ENCODE data around the gene NEAT1. TPM values are rescaled to one million over a fixed set of nuclear protein-coding genes. Genes with fewer than 3 reads are reported as not detected.

NEAT1 gene
- polyA plus RNA-seq, 2 donors = 536 to 1,203 TPM

Other genes with a start within 250 kb of the NEAT1 start
- 100 to 1,000 TPM; 323 to 450 TPM for gene CAPN1, start 240.9 kb upstream of the NEAT1 start, polyA plus RNA-seq
- 1 to 10 TPM; 8.5 to 9.2 TPM for gene POLA2, start 160.8 kb upstream of the NEAT1 start, polyA plus RNA-seq
- gene CDC42EP2, start 107.9 kb upstream of the NEAT1 start, polyA plus RNA-seq = 1 to 10 TPM; 4.4 to 4.7 TPM
- gene DPF2, start 88.9 kb upstream of the NEAT1 start, polyA plus RNA-seq = 10 to 100 TPM; 12.2 to 17.4 TPM
- under 1 TPM; 0.10 to 0.16 TPM for gene TIGD3, start 68.0 kb upstream of the NEAT1 start, polyA plus RNA-seq
- 1 to 10 TPM; 2.4 to 6.0 TPM for gene SLC25A45, start 40.2 kb upstream of the NEAT1 start, polyA plus RNA-seq
- 10 to 100 TPM; 25.2 to 27.8 TPM for gene FRMD8, start 36.2 kb upstream of the NEAT1 start, polyA plus RNA-seq
- 1,000 to 10,000 TPM in 1 of 2 donors, 10 to 100 TPM in 1; 94.9 to 1,950 TPM for gene MALAT1, start 76.2 kb downstream of the NEAT1 start, polyA plus RNA-seq
- gene SCYL1, start 102.3 kb downstream of the NEAT1 start, polyA plus RNA-seq = 10 to 100 TPM; 41.8 to 52.4 TPM
- gene LTBP3, start 135.6 kb downstream of the NEAT1 start, polyA plus RNA-seq = 10 to 100 TPM; 32.8 to 36.4 TPM
- gene ZNRD2, start 147.7 kb downstream of the NEAT1 start, polyA plus RNA-seq = 10 to 100 TPM; 38.9 to 52.1 TPM
- 10 to 100 TPM; 27.9 to 36.5 TPM for gene FAM89B, start 149.7 kb downstream of the NEAT1 start, polyA plus RNA-seq
- 10 to 100 TPM; 54.4 to 61.6 TPM for gene EHBP1L1, start 153.3 kb downstream of the NEAT1 start, polyA plus RNA-seq
- 10 to 100 TPM; 18.4 to 19.8 TPM for gene KCNK7, start 173.0 kb downstream of the NEAT1 start, polyA plus RNA-seq
- gene MAP3K11, start 191.4 kb downstream of the NEAT1 start, polyA plus RNA-seq = 10 to 100 TPM; 25.7 to 35.2 TPM
- 10 to 100 TPM; 15.0 to 16.1 TPM for gene PCNX3, start 193.0 kb downstream of the NEAT1 start, polyA plus RNA-seq
- gene SIPA1, start 215.3 kb downstream of the NEAT1 start, polyA plus RNA-seq = 10 to 100 TPM; 22.8 to 32.5 TPM
- 10 to 100 TPM; 39.6 to 40.0 TPM for gene RELA, start 240.1 kb downstream of the NEAT1 start, polyA plus RNA-seq

Measured in esophagus (tissue), 2 donors.